ENCODE data around the gene MYL5.

DNA sequence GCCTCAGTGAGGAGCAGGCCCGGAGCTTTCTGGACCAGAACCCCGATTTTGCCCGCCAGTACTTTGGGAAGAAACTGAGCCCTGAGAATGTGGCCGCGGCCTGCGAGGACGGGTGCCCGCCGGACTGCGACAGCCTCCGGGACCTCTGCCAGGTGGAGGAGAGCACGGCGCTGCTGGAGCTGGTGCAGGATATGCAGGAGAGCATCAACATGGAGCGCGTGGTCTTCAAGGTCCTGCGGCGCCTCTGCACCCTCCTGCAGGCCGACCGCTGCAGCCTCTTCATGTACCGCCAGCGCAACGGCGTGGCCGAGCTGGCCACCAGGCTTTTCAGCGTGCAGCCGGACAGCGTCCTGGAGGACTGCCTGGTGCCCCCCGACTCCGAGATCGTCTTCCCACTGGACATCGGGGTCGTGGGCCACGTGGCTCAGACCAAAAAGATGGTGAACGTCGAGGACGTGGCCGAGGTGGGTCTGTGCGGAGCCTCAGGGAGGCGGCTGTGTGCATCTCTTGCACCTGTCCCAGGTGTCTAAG lies 48.6 kb upstream of the MYL5 start:
- TF ChIP-seq POLR2A (IDR thresholded peaks at IDR 0.05; ENCODE audit: low read length) (no peak), GATA1 (IDR thresholded peaks at IDR 0.05; ENCODE audit: low read depth, low read length) (no peak)

Data from erythroblast (primary cell).